T-helper 2 cell treated with Interferon-gamma antibody and Interleukin-4, amounts not matched to agents 5 μg/mL and 100 μg/mL, for 36 hours (primary cell): ENCODE data around the gene LZIC.
A peak's percentile ranks its signal among the peaks of the same experiment; 100 is the strongest.
"Not testable (repeated sequence)": the region's sequence is repeated elsewhere in the genome, so short reads cannot be mapped to it uniquely, and the experiment has no call there.

ENCODE experiments used
- DNase-seq: peaks from one replicate; pipeline ENCODE4 v3.0.0; 2021; ENCODE audit warnings: low spot score
- H3K27ac Mint-ChIP-seq: one replicate; pipeline ENCODE4 v1.8.0; 2021; ENCODE audit warnings: mild to moderate bottlenecking, mixed read lengths
- H3K27me3 Mint-ChIP-seq: one replicate; pipeline ENCODE4 v1.8.0; 2021; ENCODE audit warnings: low read depth, mixed read lengths
- H3K36me3 Mint-ChIP-seq: one replicate; pipeline ENCODE4 v1.8.0; 2021; ENCODE audit warnings: low read depth, mixed read lengths
- H3K4me1 Mint-ChIP-seq: one replicate; pipeline ENCODE4 v1.8.0; 2021; ENCODE audit warnings: low read depth, mixed read lengths
- H3K4me3 Mint-ChIP-seq: one replicate; pipeline ENCODE4 v1.8.0; 2022; ENCODE audit warnings: mild to moderate bottlenecking, moderate library complexity, mixed read lengths
- H3K9me3 Mint-ChIP-seq: one replicate; pipeline ENCODE4 v1.8.0; 2021; ENCODE audit warnings: mixed read lengths

Gene LZIC

GRCh38 chr1:9922342-9922741 is 20.8 kb downstream of the LZIC start:
- H3K36me3 Mint-ChIP-seq = peaks cover 1% of the 10 kb centered on the region
- H3K27me3 Mint-ChIP-seq = no peaks in the 10 kb centered on the region
- H3K4me3 Mint-ChIP-seq = no peak overlapping the region
- no peak for DNase-seq
- H3K9me3 Mint-ChIP-seq = no peaks in the 10 kb centered on the region
- no peak overlapping the region for H3K27ac Mint-ChIP-seq
- H3K4me1 Mint-ChIP-seq = no peaks in the 10 kb centered on the region

GRCh38 chr1:9920606-9921005 is 22.6 kb downstream of the LZIC start:
- Mint-ChIP-seq H3K27me3 (no peaks in the 10 kb centered on the region), H3K36me3 (no peaks in the 10 kb centered on the region), H3K27ac (no peak overlapping the region), H3K9me3 (no peaks in the 10 kb centered on the region), H3K4me1 (no peaks in the 10 kb centered on the region), H3K4me3 (no peak overlapping the region)
- no peak for DNase-seq

GRCh38 chr1:9917901-9918300 is 25.3 kb downstream of the LZIC start:
- H3K4me1 Mint-ChIP-seq = no peaks in the 10 kb centered on the region
- H3K27me3 Mint-ChIP-seq = no peaks in the 10 kb centered on the region
- H3K9me3 Mint-ChIP-seq = no peaks in the 10 kb centered on the region
- H3K36me3 Mint-ChIP-seq = no peaks in the 10 kb centered on the region
- DNase-seq = no peak
- no peak overlapping the region for H3K27ac Mint-ChIP-seq
- H3K4me3 Mint-ChIP-seq = no peak overlapping the region

GRCh38 chr1:9917495-9917894 is 25.7 kb downstream of the LZIC start:
- H3K4me3 Mint-ChIP-seq, H3K27me3 Mint-ChIP-seq, DNase-seq, H3K36me3 Mint-ChIP-seq, H3K27ac Mint-ChIP-seq, H3K4me1 Mint-ChIP-seq, H3K9me3 Mint-ChIP-seq: not testable (repeated sequence)

- H3K9me3 Mint-ChIP-seq = no peaks in the 10 kb centered on the region
- DNase-seq = no peak
- H3K4me1 Mint-ChIP-seq = peaks cover 4% of the 10 kb centered on the region
- no peaks in the 10 kb centered on the region for H3K36me3 Mint-ChIP-seq
- no peaks in the 10 kb centered on the region for H3K27me3 Mint-ChIP-seq
- no peak overlapping the region for H3K4me3 Mint-ChIP-seq
- no peak overlapping the region for H3K27ac Mint-ChIP-seq
Measured at GRCh38 chr1:9916452-9916851, 26.7 kb downstream of the LZIC start.

GRCh38 chr1:9914610-9914937 is 28.6 kb downstream of the LZIC start:
- H3K27me3 Mint-ChIP-seq = no peaks in the 10 kb centered on the region

GRCh38 chr1:9912264-9912936 is 30.8 kb downstream of the LZIC start:
- Mint-ChIP-seq H3K4me1 (peaks cover 25% of the 10 kb centered on the region), H3K27me3 (no peaks in the 10 kb centered on the region), H3K9me3 (no peaks in the 10 kb centered on the region), H3K4me3 (peak overlapping the region; percentile 44), H3K27ac (peak overlapping the region; percentile 46), H3K36me3 (no peaks in the 10 kb centered on the region)
- no peak for DNase-seq

More at GRCh38 chr1:9914610-9914937, 28.6 kb downstream of the LZIC start:
- Mint-ChIP-seq H3K4me1 (peaks cover 10% of the 10 kb centered on the region), H3K27ac (no peak overlapping the region), H3K9me3 (no peaks in the 10 kb centered on the region), H3K36me3 (no peaks in the 10 kb centered on the region), H3K4me3 (no peak overlapping the region)
- no peak for DNase-seq

- no peaks in the 10 kb centered on the region for H3K27me3 Mint-ChIP-seq
- DNase-seq = peak; percentile 100
- H3K4me3 Mint-ChIP-seq = peak overlapping the region; percentile 92
- peak overlapping the region; percentile 96 for H3K27ac Mint-ChIP-seq
- H3K9me3 Mint-ChIP-seq = no peaks in the 10 kb centered on the region
- H3K36me3 Mint-ChIP-seq = no peaks in the 10 kb centered on the region
- peaks cover 26% of the 10 kb centered on the region for H3K4me1 Mint-ChIP-seq
Measured at GRCh38 chr1:9910423-9911178, 32.6 kb downstream of the LZIC start.

GRCh38 chr1:9910076-9910422 is 33.1 kb downstream of the LZIC start, which contains the start of gene CTNNBIP1:
TSS of gene CTNNBIP1 (minus strand) at chr1:9910269. CDS start at chr1:9872064, 38,205 bp downstream.
- Mint-ChIP-seq H3K27me3 (no peaks in the 10 kb centered on the region), H3K27ac (peak within 1 kb of the TSS; percentile 96), H3K36me3 (no peaks in the 10 kb centered on the region), H3K4me1 (peaks cover 26% of the 10 kb centered on the region), H3K4me3 (peak within 1 kb of the TSS; percentile 98), H3K9me3 (no peaks in the 10 kb centered on the region)
- DNase-seq = no peak

- H3K9me3 Mint-ChIP-seq = no peaks in the 10 kb centered on the region
- peak; percentile 38 for DNase-seq
- peak overlapping the region; percentile 98 for H3K4me3 Mint-ChIP-seq
- H3K27me3 Mint-ChIP-seq = no peaks in the 10 kb centered on the region
- H3K36me3 Mint-ChIP-seq = no peaks in the 10 kb centered on the region
- H3K27ac Mint-ChIP-seq = peak overlapping the region; percentile 91
- peaks cover 26% of the 10 kb centered on the region for H3K4me1 Mint-ChIP-seq
Measured at GRCh38 chr1:9909234-9910046, 33.8 kb downstream of the LZIC start.

- H3K9me3 Mint-ChIP-seq = no peaks in the 10 kb centered on the region
- H3K36me3 Mint-ChIP-seq = no peaks in the 10 kb centered on the region
- no peak for DNase-seq
- H3K27me3 Mint-ChIP-seq = no peaks in the 10 kb centered on the region
- H3K27ac Mint-ChIP-seq = no peak overlapping the region
- peak overlapping the region; percentile 98 for H3K4me3 Mint-ChIP-seq
- peaks cover 28% of the 10 kb centered on the region for H3K4me1 Mint-ChIP-seq
Measured at GRCh38 chr1:9908871-9909233, 34.3 kb downstream of the LZIC start.

- H3K9me3 Mint-ChIP-seq = no peaks in the 10 kb centered on the region
- H3K4me3 Mint-ChIP-seq = peak overlapping the region; percentile 13
- no peak overlapping the region for H3K27ac Mint-ChIP-seq
- no peaks in the 10 kb centered on the region for H3K36me3 Mint-ChIP-seq
- H3K27me3 Mint-ChIP-seq = no peaks in the 10 kb centered on the region
- H3K4me1 Mint-ChIP-seq = peaks cover 33% of the 10 kb centered on the region
- DNase-seq = no peak
Measured at GRCh38 chr1:9907441-9907840, 35.8 kb downstream of the LZIC start.

- H3K27ac Mint-ChIP-seq = no peak overlapping the region
- DNase-seq = no peak
- no peaks in the 10 kb centered on the region for H3K9me3 Mint-ChIP-seq
- no peak overlapping the region for H3K4me3 Mint-ChIP-seq
- H3K27me3 Mint-ChIP-seq = no peaks in the 10 kb centered on the region
- H3K36me3 Mint-ChIP-seq = no peaks in the 10 kb centered on the region
- peaks cover 29% of the 10 kb centered on the region for H3K4me1 Mint-ChIP-seq
Measured at GRCh38 chr1:9906466-9906865, 36.7 kb downstream of the LZIC start.

- Mint-ChIP-seq H3K27me3 (no peaks in the 10 kb centered on the region), H3K36me3 (no peaks in the 10 kb centered on the region), H3K4me3 (no peak overlapping the region), H3K27ac (no peak overlapping the region), H3K4me1 (peaks cover 28% of the 10 kb centered on the region), H3K9me3 (no peaks in the 10 kb centered on the region)
- DNase-seq = no peak
Measured at GRCh38 chr1:9905010-9905409, 38.2 kb downstream of the LZIC start.
